SK-N-SH treated with all-trans-retinoic acid at 6 μM for 48 hours (cell line): ENCODE measurements around the gene CFH.
"Not testable (repeated sequence)": the region's sequence is repeated elsewhere in the genome, so short reads cannot be mapped to it uniquely, and the experiment has no call there.

ENCODE experiments used
- TF ChIP-seq, protein P1 (sequence below): fragments of 250-450 bp; sonication (Bioruptor Pico); IDR thresholded peaks from 2 replicates; pipeline ENCODE4 v1.5.1; 2020; ENCODE audit warnings: low read depth, mild to moderate bottlenecking, moderate library complexity
- TF ChIP-seq, protein P2 (sequence below): fragments of 250-450 bp; sonication (Bioruptor Pico); IDR thresholded peaks from 2 replicates; pipeline ENCODE4 v1.5.0; 2020; ENCODE audit warnings: mild to moderate bottlenecking, moderate library complexity
- TF ChIP-seq, protein P3 (sequence below): fragments of 250-450 bp; sonication (Bioruptor Pico); IDR thresholded peaks from 2 replicates; pipeline ENCODE4 v1.8.0; 2020; ENCODE audit warnings: mild to moderate bottlenecking, moderate library complexity, borderline replicate concordance

DNA sequence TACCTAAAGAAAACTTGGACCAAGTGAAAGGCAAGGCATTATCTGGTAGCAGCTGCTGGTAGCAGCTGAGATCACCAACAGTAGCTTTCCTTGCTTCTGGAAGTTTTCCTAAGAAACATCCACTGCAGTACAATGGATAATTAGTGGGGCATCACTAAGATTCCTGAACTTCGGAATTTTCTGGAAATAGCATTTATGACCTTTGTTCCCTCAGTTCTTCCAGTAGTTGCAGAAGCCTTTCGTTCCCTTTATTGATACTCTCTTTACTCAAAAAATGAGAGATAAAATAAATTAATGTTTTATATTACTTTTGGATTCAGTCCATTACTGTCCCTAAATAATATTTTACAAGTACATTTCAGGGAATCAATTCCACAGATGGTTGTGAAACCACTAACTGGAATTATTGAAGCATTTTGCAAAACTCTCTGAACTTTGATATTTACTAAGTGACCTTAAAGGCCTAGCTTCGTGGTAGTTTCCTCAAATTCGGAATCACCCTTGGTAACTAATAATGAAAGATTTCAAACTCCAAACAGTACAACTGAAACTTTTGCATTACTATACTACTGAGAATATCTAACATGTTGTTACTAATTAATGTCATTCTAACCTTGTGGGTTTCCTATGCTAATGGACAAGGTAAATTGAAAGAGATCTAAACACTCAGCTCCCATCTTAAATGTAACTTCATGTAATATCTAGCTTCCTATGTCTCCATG, 113.3 kb downstream of the CFH start:
- TF ChIP-seq, protein P1, sequence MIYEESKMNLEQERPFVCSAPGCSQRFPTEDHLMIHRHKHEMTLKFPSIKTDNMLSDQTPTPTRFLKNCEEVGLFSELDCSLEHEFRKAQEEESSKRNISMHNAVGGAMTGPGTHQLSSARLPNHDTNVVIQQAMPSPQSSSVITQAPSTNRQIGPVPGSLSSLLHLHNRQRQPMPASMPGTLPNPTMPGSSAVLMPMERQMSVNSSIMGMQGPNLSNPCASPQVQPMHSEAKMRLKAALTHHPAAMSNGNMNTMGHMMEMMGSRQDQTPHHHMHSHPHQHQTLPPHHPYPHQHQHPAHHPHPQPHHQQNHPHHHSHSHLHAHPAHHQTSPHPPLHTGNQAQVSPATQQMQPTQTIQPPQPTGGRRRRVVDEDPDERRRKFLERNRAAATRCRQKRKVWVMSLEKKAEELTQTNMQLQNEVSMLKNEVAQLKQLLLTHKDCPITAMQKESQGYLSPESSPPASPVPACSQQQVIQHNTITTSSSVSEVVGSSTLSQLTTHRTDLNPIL (CRISPR knock-in tag): not testable (repeated sequence)
- TF ChIP-seq, protein P2, sequence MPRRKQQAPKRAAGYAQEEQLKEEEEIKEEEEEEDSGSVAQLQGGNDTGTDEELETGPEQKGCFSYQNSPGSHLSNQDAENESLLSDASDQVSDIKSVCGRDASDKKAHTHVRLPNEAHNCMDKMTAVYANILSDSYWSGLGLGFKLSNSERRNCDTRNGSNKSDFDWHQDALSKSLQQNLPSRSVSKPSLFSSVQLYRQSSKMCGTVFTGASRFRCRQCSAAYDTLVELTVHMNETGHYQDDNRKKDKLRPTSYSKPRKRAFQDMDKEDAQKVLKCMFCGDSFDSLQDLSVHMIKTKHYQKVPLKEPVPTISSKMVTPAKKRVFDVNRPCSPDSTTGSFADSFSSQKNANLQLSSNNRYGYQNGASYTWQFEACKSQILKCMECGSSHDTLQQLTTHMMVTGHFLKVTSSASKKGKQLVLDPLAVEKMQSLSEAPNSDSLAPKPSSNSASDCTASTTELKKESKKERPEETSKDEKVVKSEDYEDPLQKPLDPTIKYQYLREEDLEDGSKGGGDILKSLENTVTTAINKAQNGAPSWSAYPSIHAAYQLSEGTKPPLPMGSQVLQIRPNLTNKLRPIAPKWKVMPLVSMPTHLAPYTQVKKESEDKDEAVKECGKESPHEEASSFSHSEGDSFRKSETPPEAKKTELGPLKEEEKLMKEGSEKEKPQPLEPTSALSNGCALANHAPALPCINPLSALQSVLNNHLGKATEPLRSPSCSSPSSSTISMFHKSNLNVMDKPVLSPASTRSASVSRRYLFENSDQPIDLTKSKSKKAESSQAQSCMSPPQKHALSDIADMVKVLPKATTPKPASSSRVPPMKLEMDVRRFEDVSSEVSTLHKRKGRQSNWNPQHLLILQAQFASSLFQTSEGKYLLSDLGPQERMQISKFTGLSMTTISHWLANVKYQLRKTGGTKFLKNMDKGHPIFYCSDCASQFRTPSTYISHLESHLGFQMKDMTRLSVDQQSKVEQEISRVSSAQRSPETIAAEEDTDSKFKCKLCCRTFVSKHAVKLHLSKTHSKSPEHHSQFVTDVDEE (CRISPR knock-in tag): not testable (repeated sequence)
- TF ChIP-seq, protein P3, sequence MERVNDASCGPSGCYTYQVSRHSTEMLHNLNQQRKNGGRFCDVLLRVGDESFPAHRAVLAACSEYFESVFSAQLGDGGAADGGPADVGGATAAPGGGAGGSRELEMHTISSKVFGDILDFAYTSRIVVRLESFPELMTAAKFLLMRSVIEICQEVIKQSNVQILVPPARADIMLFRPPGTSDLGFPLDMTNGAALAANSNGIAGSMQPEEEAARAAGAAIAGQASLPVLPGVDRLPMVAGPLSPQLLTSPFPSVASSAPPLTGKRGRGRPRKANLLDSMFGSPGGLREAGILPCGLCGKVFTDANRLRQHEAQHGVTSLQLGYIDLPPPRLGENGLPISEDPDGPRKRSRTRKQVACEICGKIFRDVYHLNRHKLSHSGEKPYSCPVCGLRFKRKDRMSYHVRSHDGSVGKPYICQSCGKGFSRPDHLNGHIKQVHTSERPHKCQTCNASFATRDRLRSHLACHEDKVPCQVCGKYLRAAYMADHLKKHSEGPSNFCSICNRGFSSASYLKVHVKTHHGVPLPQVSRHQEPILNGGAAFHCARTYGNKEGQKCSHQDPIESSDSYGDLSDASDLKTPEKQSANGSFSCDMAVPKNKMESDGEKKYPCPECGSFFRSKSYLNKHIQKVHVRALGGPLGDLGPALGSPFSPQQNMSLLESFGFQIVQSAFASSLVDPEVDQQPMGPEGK (CRISPR knock-in tag): not testable (repeated sequence)
